Measurements from ENCODE around the gene FCRL5. TPM values are rescaled to one million over a fixed set of nuclear protein-coding genes. Genes with fewer than 3 reads are reported as not detected.
A peak's percentile ranks its signal among the peaks of the same experiment; 100 is the strongest.
"Not testable (repeated sequence)": the region's sequence is repeated elsewhere in the genome, so short reads cannot be mapped to it uniquely, and the experiment has no call there.

FCRL5 gene
- total RNA-seq, 2 experiments from 2014 or later: 44.8 to 73.5 TPM

DNA sequence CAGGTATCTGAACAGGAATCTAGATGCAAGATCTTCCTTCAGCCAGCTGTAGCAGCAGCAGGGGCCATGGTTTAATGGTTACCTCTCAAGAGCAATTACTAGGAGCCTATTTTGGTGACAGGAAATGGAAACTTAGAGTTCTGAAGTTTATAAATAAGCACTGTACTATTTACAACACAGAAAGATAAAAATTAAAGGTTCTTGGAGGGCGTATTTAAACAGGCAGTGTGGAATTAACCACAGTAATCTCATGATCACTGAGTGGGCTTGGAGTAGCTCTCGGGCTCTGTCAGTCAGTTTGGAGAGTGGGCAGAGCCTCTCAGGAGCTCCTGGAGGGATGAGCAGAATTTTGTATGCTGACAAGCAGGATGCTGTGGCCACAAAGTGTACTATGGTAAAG, 10.2 kb upstream of the FCRL5 start:
- peak; percentile 90 for DNase-seq (ENCODE audit: low spot score)
- no peaks in the 10 kb centered on the region for H3K9me2 ChIP-seq (ENCODE audit: insufficient read depth, low read length)
- ChIA-PET CTCF (ENCODE audit: unreplicated experiment) (interaction anchor here (1.0 to 1.7 kb wide), 3 partner anchors 11 to 57 kb away, joined by 3 to 5 read pairs (median 4); no protein-coding TSS in a partner anchor), POLR2A (interaction anchor here (0.6 to 7.0 kb wide), 9 partner anchors 9 to 287 kb away, joined by 3 to 42 read pairs (median 3); partner anchors contain the start of gene FCRL5)
- H3K9me3 ChIP-seq (ENCODE audit: low read length): no peaks in the 10 kb centered on the region; the same call in 1 of the 2 replicates
- no peak for TF ChIP-seq EZH2phosphoT487 (IDR thresholded peaks at IDR 0.05; ENCODE audit: borderline replicate concordance, low read depth, low read length)
- TF ChIP-seq, protein P1, sequence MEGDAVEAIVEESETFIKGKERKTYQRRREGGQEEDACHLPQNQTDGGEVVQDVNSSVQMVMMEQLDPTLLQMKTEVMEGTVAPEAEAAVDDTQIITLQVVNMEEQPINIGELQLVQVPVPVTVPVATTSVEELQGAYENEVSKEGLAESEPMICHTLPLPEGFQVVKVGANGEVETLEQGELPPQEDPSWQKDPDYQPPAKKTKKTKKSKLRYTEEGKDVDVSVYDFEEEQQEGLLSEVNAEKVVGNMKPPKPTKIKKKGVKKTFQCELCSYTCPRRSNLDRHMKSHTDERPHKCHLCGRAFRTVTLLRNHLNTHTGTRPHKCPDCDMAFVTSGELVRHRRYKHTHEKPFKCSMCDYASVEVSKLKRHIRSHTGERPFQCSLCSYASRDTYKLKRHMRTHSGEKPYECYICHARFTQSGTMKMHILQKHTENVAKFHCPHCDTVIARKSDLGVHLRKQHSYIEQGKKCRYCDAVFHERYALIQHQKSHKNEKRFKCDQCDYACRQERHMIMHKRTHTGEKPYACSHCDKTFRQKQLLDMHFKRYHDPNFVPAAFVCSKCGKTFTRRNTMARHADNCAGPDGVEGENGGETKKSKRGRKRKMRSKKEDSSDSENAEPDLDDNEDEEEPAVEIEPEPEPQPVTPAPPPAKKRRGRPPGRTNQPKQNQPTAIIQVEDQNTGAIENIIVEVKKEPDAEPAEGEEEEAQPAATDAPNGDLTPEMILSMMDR (conservative IDR thresholded peaks at IDR 0.05; ENCODE audit: low read length): no peak
- peak overlapping the region; percentile 64 for H3K27ac ChIP-seq (ENCODE audit: low read depth, low read length, poor library complexity, severe bottlenecking)
- peaks cover 72% of the 10 kb centered on the region for H3K4me1 ChIP-seq (ENCODE audit: insufficient read depth, low read length, poor library complexity, severe bottlenecking)
- intact Hi-C loops (cut with micrococcal nuclease; ENCODE audit: unreplicated experiment): loop anchor here (1.0 kb wide), 1 partner anchor 10 kb away; the partner anchor contains the start of gene FCRL5
- no peaks in the 10 kb centered on the region for H3K36me3 ChIP-seq (ENCODE audit: insufficient read depth, low read length)
- peak overlapping the region; percentile 12 for H3K4me3 ChIP-seq (ENCODE audit: low read depth, low read length, poor library complexity, severe bottlenecking)
- peak overlapping the region; percentile 82 for H2AFZ ChIP-seq (ENCODE audit: low read length)
- BruUV-seq (replicated peaks): no TSS peak
- no peaks in the 10 kb centered on the region for H4K20me1 ChIP-seq (ENCODE audit: insufficient read depth, low read length)
- H3K4me2 ChIP-seq (ENCODE audit: low read length): peak overlapping the region; percentile 61
- H3K79me2 ChIP-seq (ENCODE audit: insufficient read depth, low read depth, low read length): no peaks in the 10 kb centered on the region

DNA sequence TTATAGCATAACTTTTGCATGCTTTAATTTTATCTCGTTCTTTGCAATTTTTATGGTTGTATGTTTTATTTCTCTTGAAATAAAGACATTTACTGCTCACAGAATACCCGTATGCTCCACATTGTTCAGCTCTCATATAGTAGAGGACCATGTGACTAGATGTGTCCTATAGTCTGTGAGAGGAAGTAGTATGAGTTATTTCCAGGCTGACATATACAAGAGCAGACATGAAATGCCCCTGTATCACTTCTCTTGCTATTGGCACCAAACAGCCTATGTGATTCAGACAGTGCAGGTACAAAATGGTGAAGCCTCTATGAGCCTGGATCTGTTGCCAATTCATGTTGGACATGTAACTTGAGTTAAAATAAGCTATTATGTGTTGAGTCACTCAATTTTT, 5.8 kb upstream of the FCRL5 start:
- intact Hi-C loops (cut with micrococcal nuclease; ENCODE audit: unreplicated experiment): no loop called here
- no peak for DNase-seq (ENCODE audit: low spot score)
- Histone ChIP-seq H3K36me3 (ENCODE audit: insufficient read depth, low read length) (no peaks in the 10 kb centered on the region), H2AFZ (ENCODE audit: low read length) (peak overlapping the region; percentile 39; the same call in 1 of the 2 replicates), H3K27ac (ENCODE audit: low read depth, low read length, poor library complexity, severe bottlenecking) (no peak overlapping the region), H3K4me3 (ENCODE audit: low read depth, low read length, poor library complexity, severe bottlenecking) (no peak overlapping the region), H3K4me1 (ENCODE audit: insufficient read depth, low read length, poor library complexity, severe bottlenecking) (peaks cover 41% of the 10 kb centered on the region), H3K9me2 (ENCODE audit: insufficient read depth, low read length) (no peaks in the 10 kb centered on the region), H3K9me3 (ENCODE audit: low read length) (no peaks in the 10 kb centered on the region; the same call in 1 of the 2 replicates), H3K4me2 (ENCODE audit: low read length) (no peak overlapping the region), H3K79me2 (ENCODE audit: insufficient read depth, low read depth, low read length) (no peaks in the 10 kb centered on the region), H4K20me1 (ENCODE audit: insufficient read depth, low read length) (no peaks in the 10 kb centered on the region)
- TF ChIP-seq EZH2phosphoT487 (IDR thresholded peaks at IDR 0.05; ENCODE audit: borderline replicate concordance, low read depth, low read length): no peak
- TF ChIP-seq, protein P1 (conservative IDR thresholded peaks at IDR 0.05; ENCODE audit: low read length): no peak
- ChIA-PET POLR2A (no interaction called here), CTCF (ENCODE audit: unreplicated experiment) (no interaction called here)
- no TSS peak for BruUV-seq (replicated peaks)

DNA sequence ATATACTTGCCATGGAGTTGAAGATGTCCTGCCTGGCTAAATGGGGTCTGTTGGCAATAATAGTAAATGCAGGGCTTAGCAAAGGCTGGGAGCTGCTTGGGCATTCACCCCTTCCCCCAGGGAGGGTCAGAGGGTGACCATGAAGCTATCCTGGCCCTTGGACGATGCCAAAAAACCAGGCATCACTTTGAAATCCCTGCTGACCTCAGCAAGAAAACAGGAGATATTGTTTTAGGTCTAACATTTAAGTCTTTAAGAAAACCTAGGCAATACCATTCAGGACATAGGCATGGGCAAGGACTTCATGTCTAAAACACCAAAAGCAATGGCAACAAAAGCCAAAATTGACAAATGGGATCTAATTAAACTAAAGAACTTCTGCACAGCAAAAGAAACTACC, 4.2 kb downstream of the FCRL5 start:
- peaks cover 24% of the 10 kb centered on the region for H3K4me1 ChIP-seq (ENCODE audit: insufficient read depth, low read length, poor library complexity, severe bottlenecking)
- H2AFZ ChIP-seq (ENCODE audit: low read length); H4K20me1 ChIP-seq (ENCODE audit: insufficient read depth, low read length); H3K27ac ChIP-seq (ENCODE audit: low read depth, low read length, poor library complexity, severe bottlenecking); DNase-seq (ENCODE audit: low spot score); H3K4me3 ChIP-seq (ENCODE audit: low read depth, low read length, poor library complexity, severe bottlenecking); H3K9me2 ChIP-seq (ENCODE audit: insufficient read depth, low read length); intact Hi-C loops (cut with micrococcal nuclease; ENCODE audit: unreplicated experiment); H3K4me2 ChIP-seq (ENCODE audit: low read length); CTCF ChIA-PET (ENCODE audit: unreplicated experiment); H3K9me3 ChIP-seq (ENCODE audit: low read length); BruUV-seq (replicated peaks); POLR2A ChIA-PET: not testable (repeated sequence)
- H3K79me2 ChIP-seq (ENCODE audit: insufficient read depth, low read depth, low read length): peaks cover 27% of the 10 kb centered on the region; the same call in 1 of the 2 replicates
- peaks cover 46% of the 10 kb centered on the region for H3K36me3 ChIP-seq (ENCODE audit: insufficient read depth, low read length)

All from OCI-LY7 (cell line).